Endodermal cell (in vitro differentiated cells): ENCODE results near the gene SLC35E2B. TPM values are rescaled to one million over a fixed set of nuclear protein-coding genes. Genes with fewer than 3 reads are reported as not detected.

Source experiments
- DNase-seq: peaks from one replicate; pipeline ENCODE4 v3.0.0-alpha.2; 2017
- H3K27ac ChIP-seq: 2 replicates; pipeline ENCODE4 v1.5.1; 2013; ENCODE audit warnings: mild to moderate bottlenecking, low read depth, low read length, moderate library complexity
- H3K27me3 ChIP-seq: 2 replicates; pipeline ENCODE4 v1.6.1; 2013; ENCODE audit warnings: mild to moderate bottlenecking, low read length, moderate library complexity; ENCODE audit not compliant: insufficient read depth, control insufficient read depth, poor library complexity, severe bottlenecking
- H3K36me3 ChIP-seq: 2 replicates; pipeline ENCODE4 v1.7.0; 2013; ENCODE audit warnings: mild to moderate bottlenecking, low read length, moderate library complexity; ENCODE audit not compliant: control insufficient read depth, insufficient read depth
- H3K4me1 ChIP-seq: one replicate; pipeline ENCODE4 v1.7.0; 2013; ENCODE audit warnings: low read length; ENCODE audit not compliant: control insufficient read depth, insufficient read depth
- H3K4me3 ChIP-seq: 2 replicates; pipeline ENCODE4 v1.5.1; 2013; ENCODE audit warnings: mild to moderate bottlenecking, low read length, moderate library complexity
- H3K9ac ChIP-seq: 2 replicates; pipeline ENCODE4 v1.6.1; 2013; ENCODE audit warnings: mild to moderate bottlenecking, low read length, moderate library complexity; ENCODE audit not compliant: poor library complexity, severe bottlenecking; ENCODE audit errors: extremely low read depth
- H3K9me3 ChIP-seq: 2 replicates; pipeline ENCODE4 v1.6.1; 2013; ENCODE audit warnings: mild to moderate bottlenecking, low read length, moderate library complexity; ENCODE audit not compliant: control insufficient read depth
- H3K27ac Mint-ChIP-seq: 2 replicates; pipeline ENCODE4 v1.8.0; 2020; ENCODE audit warnings: mixed read lengths
- H3K27me3 Mint-ChIP-seq: 2 replicates; pipeline ENCODE4 v1.8.0; 2021; ENCODE audit warnings: mild to moderate bottlenecking, mixed read lengths; ENCODE audit not compliant: insufficient read depth
- H3K36me3 Mint-ChIP-seq: 2 replicates; pipeline ENCODE4 v1.8.0; 2020; ENCODE audit warnings: low read depth, mixed read lengths
- H3K4me1 Mint-ChIP-seq: 2 replicates; pipeline ENCODE4 v1.8.0; 2020; ENCODE audit warnings: mixed read lengths
- H3K4me3 Mint-ChIP-seq: 2 replicates; pipeline ENCODE4 v1.8.0; 2020; ENCODE audit warnings: mild to moderate bottlenecking, moderate library complexity, mixed read lengths
- H3K9me3 Mint-ChIP-seq: 2 replicates; pipeline ENCODE4 v1.8.0; 2020; ENCODE audit warnings: mild to moderate bottlenecking, mixed read lengths
- WGBS, 2 experiments: methylation state at CpG; one replicate each; pipeline versions ENCODE4 v1.1.5 to v1.1.7; 2013; ENCODE audit warnings: missing lambda C conversion rate in 2 of 2, mixed read lengths in 1 of 2; ENCODE audit not compliant: insufficient coverage in 1 of 2, insufficient read length in 1 of 2; 5-methylcytosine and 5-hydroxymethylcytosine counted together
- total RNA-seq, 2 donors: library from RNA; stranded (reverse); fragmentation: NEBNext Ultra II Directional in 1 of 2; extraction: Animal tissue kit (Norgen Biotek cat#: 25700) in 1 of 2; gene quantifications; 2 replicates in 1 of 2; 3 replicates in 1 of 2; pipeline ENCODE4 v1.2.1, GENCODE V29; 2021
- TF ChIP-seq, protein P1 (sequence below): fragments of 200-600 bp; sonication (generic); conservative IDR thresholded peaks from 2 replicates; pipeline ENCODE4 v1.5.0; 2021; ENCODE audit warnings: antibody characterized with exemption, mild to moderate bottlenecking

The SLC35E2B gene
- total RNA-seq, 2 donors from 2014 or later, result 51.2 to 56.9 TPM

GRCh38 chr1:1614954-1615255 is 77.7 kb downstream of the SLC35E2B start:
- peaks cover 4% of the 10 kb centered on the region for H3K4me1 Mint-ChIP-seq
- H3K27me3 Mint-ChIP-seq, result no peaks in the 10 kb centered on the region
- H3K4me1 ChIP-seq, result peaks cover 8% of the 10 kb centered on the region
- H3K9me3 Mint-ChIP-seq, result no peaks in the 10 kb centered on the region
- H3K4me3 Mint-ChIP-seq, result peak overlapping the region; percentile 87
- peak overlapping the region; percentile 87 for H3K9ac ChIP-seq
- peaks cover 18% of the 10 kb centered on the region for H3K36me3 ChIP-seq
- 0 to 1% methylated on average over 10 to 23 of the region's 23 CpGs for WGBS, 2 experiments
- no peaks in the 10 kb centered on the region for H3K27me3 ChIP-seq
- H3K27ac Mint-ChIP-seq, result peak overlapping the region; percentile 93
- H3K27ac ChIP-seq, result peak overlapping the region; percentile 66
- H3K9me3 ChIP-seq, result no peaks in the 10 kb centered on the region
- TF ChIP-seq, protein P1, sequence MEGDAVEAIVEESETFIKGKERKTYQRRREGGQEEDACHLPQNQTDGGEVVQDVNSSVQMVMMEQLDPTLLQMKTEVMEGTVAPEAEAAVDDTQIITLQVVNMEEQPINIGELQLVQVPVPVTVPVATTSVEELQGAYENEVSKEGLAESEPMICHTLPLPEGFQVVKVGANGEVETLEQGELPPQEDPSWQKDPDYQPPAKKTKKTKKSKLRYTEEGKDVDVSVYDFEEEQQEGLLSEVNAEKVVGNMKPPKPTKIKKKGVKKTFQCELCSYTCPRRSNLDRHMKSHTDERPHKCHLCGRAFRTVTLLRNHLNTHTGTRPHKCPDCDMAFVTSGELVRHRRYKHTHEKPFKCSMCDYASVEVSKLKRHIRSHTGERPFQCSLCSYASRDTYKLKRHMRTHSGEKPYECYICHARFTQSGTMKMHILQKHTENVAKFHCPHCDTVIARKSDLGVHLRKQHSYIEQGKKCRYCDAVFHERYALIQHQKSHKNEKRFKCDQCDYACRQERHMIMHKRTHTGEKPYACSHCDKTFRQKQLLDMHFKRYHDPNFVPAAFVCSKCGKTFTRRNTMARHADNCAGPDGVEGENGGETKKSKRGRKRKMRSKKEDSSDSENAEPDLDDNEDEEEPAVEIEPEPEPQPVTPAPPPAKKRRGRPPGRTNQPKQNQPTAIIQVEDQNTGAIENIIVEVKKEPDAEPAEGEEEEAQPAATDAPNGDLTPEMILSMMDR, result no peak
- peaks cover 11% of the 10 kb centered on the region for H3K36me3 Mint-ChIP-seq
- no peak for DNase-seq
- H3K4me3 ChIP-seq, result peak overlapping the region; percentile 96

DNA sequence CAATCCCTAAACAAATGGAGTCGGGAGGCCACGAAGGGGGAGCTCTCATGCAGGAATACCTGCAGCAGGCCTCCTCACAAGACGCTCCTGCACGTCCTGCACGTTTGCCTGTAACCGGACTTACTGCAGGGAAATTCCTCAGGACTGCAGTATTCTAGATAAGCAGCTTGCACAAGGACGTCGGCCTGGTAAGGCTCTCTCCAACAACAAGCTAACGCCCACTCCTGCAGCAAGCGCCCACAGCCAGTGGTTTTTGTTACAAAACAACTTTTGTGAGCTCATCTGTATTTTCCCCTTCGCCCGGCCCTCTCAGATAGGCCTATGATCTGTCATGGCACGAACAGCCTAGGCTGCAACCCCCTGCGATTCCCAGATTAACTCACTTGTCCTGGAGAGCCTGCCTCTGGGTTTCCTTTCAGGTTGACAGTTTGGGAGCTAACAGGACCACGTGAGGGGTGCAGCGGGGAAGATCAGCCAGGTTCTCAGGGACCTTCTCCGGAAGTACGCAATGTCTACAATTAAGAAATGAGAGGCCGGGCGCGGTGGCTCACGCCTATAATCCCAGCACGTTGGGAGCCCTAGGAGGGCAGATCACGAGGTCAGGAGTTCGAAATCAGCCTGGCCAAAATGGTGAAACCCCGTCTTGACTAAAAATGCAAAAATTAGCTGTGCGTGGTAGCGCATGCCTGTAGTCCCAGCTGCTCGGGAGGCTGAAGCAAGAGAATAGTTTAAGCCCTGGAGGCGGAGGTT is 78.2 kb downstream of the SLC35E2B start:
- no peaks in the 10 kb centered on the region for H3K27me3 ChIP-seq
- Mint-ChIP-seq H3K27me3 (no peaks in the 10 kb centered on the region), H3K9me3 (no peaks in the 10 kb centered on the region), H3K27ac (peak overlapping the region; percentile 93), H3K36me3 (peaks cover 11% of the 10 kb centered on the region), H3K4me3 (peak overlapping the region; percentile 87), H3K4me1 (peaks cover 4% of the 10 kb centered on the region)
- H3K9ac ChIP-seq, result peak overlapping the region; percentile 87
- peaks cover 18% of the 10 kb centered on the region for H3K36me3 ChIP-seq
- peak overlapping the region; percentile 66 for H3K27ac ChIP-seq
- TF ChIP-seq, protein P1, result no peak
- DNase-seq, result peak; percentile 54
- no peaks in the 10 kb centered on the region for H3K9me3 ChIP-seq
- H3K4me3 ChIP-seq, result peak overlapping the region; percentile 96
- peaks cover 8% of the 10 kb centered on the region for H3K4me1 ChIP-seq
- 49 to 51% methylated on average over 22 to 30 of the region's 30 CpGs for WGBS, 2 experiments

GRCh38 chr1:1613509-1614082 is 79.0 kb downstream of the SLC35E2B start:
- Mint-ChIP-seq H3K4me3 (peak overlapping the region; percentile 87), H3K27me3 (no peaks in the 10 kb centered on the region), H3K9me3 (no peaks in the 10 kb centered on the region), H3K27ac (no peak overlapping the region), H3K4me1 (peaks cover 4% of the 10 kb centered on the region), H3K36me3 (peaks cover 9% of the 10 kb centered on the region)
- no peaks in the 10 kb centered on the region for H3K27me3 ChIP-seq
- H3K9ac ChIP-seq, result no peak overlapping the region
- 85 to 88% methylated on average over 11 of the region's 11 CpGs for WGBS, 2 experiments
- TF ChIP-seq, protein P1, result no peak
- H3K36me3 ChIP-seq, result peaks cover 16% of the 10 kb centered on the region
- peaks cover 8% of the 10 kb centered on the region for H3K4me1 ChIP-seq
- no peak overlapping the region for H3K27ac ChIP-seq
- DNase-seq, result no peak
- H3K4me3 ChIP-seq, result peak overlapping the region; percentile 96
- H3K9me3 ChIP-seq, result no peaks in the 10 kb centered on the region
